Liver (tissue), 9 donors: ENCODE data around the gene CEMIP. TPM values are rescaled to one million over a fixed set of nuclear protein-coding genes. Genes with fewer than 3 reads are reported as not detected.

Experiments
- DNase-seq: peaks from one replicate; pipeline ENCODE4 v3.0.0-alpha.2; 2017; ENCODE audit warnings: low spot score
- H3K27ac ChIP-seq, 2 donors: one replicate each; pipeline ENCODE4 v1.7.0; 2013; ENCODE audit warnings: inconsistent platforms in 2 of 2, low read length in 2 of 2, control low read depth in 1 of 2, low read depth in 1 of 2, mild to moderate bottlenecking in 1 of 2
- H3K27me3 ChIP-seq, 4 donors: one replicate each; pipeline versions ENCODE4 v1.6.1 to v1.7.0; 2013; ENCODE audit warnings: low read length in 3 of 4, inconsistent platforms in 1 of 4, mild to moderate bottlenecking in 1 of 4, moderate library complexity in 1 of 4; ENCODE audit not compliant: control insufficient read depth in 4 of 4, insufficient read depth in 4 of 4
- H3K36me3 ChIP-seq, 4 donors: one replicate each; pipeline versions ENCODE4 v1.6.1 to v1.7.0; 2013; ENCODE audit warnings: low read length in 3 of 4, mild to moderate bottlenecking in 3 of 4, low read depth in 1 of 4, moderate library complexity in 1 of 4; ENCODE audit not compliant: control insufficient read depth in 4 of 4, insufficient read depth in 3 of 4
- H3K4me1 ChIP-seq, 4 donors: one replicate each; pipeline versions ENCODE4 v1.6.1 to v1.7.0; 2013; ENCODE audit warnings: low read length in 3 of 4, mild to moderate bottlenecking in 3 of 4, moderate library complexity in 1 of 4; ENCODE audit not compliant: control insufficient read depth in 4 of 4, insufficient read depth in 4 of 4
- H3K4me3 ChIP-seq, 3 donors: one replicate each; pipeline versions ENCODE4 v1.6.1 to v1.7.0; 2013; ENCODE audit warnings: low read length in 3 of 3, control low read depth in 1 of 3, low read depth in 1 of 3, mild to moderate bottlenecking in 1 of 3
- H3K9ac ChIP-seq, 2 donors: one replicate each; pipeline ENCODE4 v1.7.0; 2013; ENCODE audit warnings: low read length in 2 of 2, mild to moderate bottlenecking in 2 of 2, moderate library complexity in 2 of 2, control low read depth in 1 of 2, low read depth in 1 of 2
- H3K9me3 ChIP-seq, 4 donors: one replicate each; pipeline versions ENCODE4 v1.6.1 to v1.7.0; 2013; ENCODE audit warnings: low read length in 3 of 4; ENCODE audit not compliant: control insufficient read depth in 4 of 4
- ATF3 ChIP-seq: IDR thresholded peaks from 2 replicates; pipeline ENCODE4 v1.6.1; 2016; ENCODE audit warnings: antibody characterized with exemption
- EGR1 ChIP-seq, 2 donors: IDR thresholded peaks; 2 replicates each; pipeline ENCODE4 v1.6.1; 2016 to 2018; ENCODE audit warnings: antibody characterized with exemption in 2 of 2, low read depth in 2 of 2
- FOXA1 ChIP-seq: IDR thresholded peaks from 2 replicates; pipeline ENCODE4 v1.6.1; 2016; ENCODE audit warnings: antibody characterized with exemption
- FOXA2 ChIP-seq: IDR thresholded peaks from 2 replicates; pipeline ENCODE4 v1.6.1; 2016; ENCODE audit warnings: antibody characterized with exemption
- JUND ChIP-seq, 2 donors: IDR thresholded peaks; 2 replicates each; pipeline ENCODE4 v1.6.1; 2016; ENCODE audit warnings: antibody characterized with exemption in 2 of 2
- MAX ChIP-seq: IDR thresholded peaks from 2 replicates; pipeline ENCODE4 v1.6.1; 2016; ENCODE audit warnings: antibody characterized with exemption
- NR2F2 ChIP-seq: IDR thresholded peaks from 2 replicates; pipeline ENCODE4 v1.6.1; 2016; ENCODE audit warnings: antibody characterized with exemption
- RAD21 ChIP-seq, 2 donors: IDR thresholded peaks; 2 replicates each; pipeline ENCODE4 v1.6.1; 2016; ENCODE audit warnings: antibody characterized with exemption in 2 of 2, mild to moderate bottlenecking in 2 of 2
- RXRA ChIP-seq, 2 donors: IDR thresholded peaks; 2 replicates each; pipeline ENCODE4 v1.6.1; 2017 to 2018; ENCODE audit warnings: antibody characterized with exemption in 2 of 2, mild to moderate bottlenecking in 1 of 2
- SP1 ChIP-seq: IDR thresholded peaks from 2 replicates; pipeline ENCODE4 v1.6.1; 2018; ENCODE audit warnings: antibody characterized with exemption, mild to moderate bottlenecking
- TAF1 ChIP-seq: conservative IDR thresholded peaks from 2 replicates; pipeline ENCODE4 v1.6.1; 2016; ENCODE audit warnings: antibody characterized with exemption, mild to moderate bottlenecking
- YY1 ChIP-seq: IDR thresholded peaks from 2 replicates; pipeline ENCODE4 v1.6.1; 2016; ENCODE audit warnings: antibody characterized with exemption, mild to moderate bottlenecking
- ZBTB33 ChIP-seq: IDR thresholded peaks from 2 replicates; pipeline ENCODE4 v1.6.1; 2016; ENCODE audit warnings: antibody characterized with exemption
- WGBS: extraction: QIAGEN DNeasy Blood & Tissue Kit; methylation state at CpG from one replicate; pipeline ENCODE4 v1.1.7; 2013; 5-methylcytosine and 5-hydroxymethylcytosine counted together
- polyA plus RNA-seq, 2 donors: library from polyadenylated mRNA; stranded (reverse) in 1 of 2; unstranded in 1 of 2; fragments of 200-250 nt in 1 of 2; fragments of >200 nt in 1 of 2; fragmentation: Nextera tagmentation in 1 of 2; extraction: Ambion mirVana in 1 of 2; gene quantifications; one replicate each; pipeline versions ENCODE4 v1.2.1 to v1.2.3, GENCODE V29; 2013 to 2015
- total RNA-seq, 2 donors: library from RNA; depleted of rRNA; stranded (reverse); fragments of >200 nt; gene quantifications; one replicate each; pipeline ENCODE4 v1.2.3, GENCODE V29; 2014
- TF ChIP-seq, protein P1 (sequence below): fragments of 150-350 bp; IDR thresholded peaks from 2 replicates; pipeline ENCODE4 v1.5.1; 2017; ENCODE audit warnings: improper control_type of control experiment, low read depth, low read length; ENCODE audit not compliant: missing input control
- TF ChIP-seq, protein P2 (sequence below): IDR thresholded peaks from 2 replicates; pipeline ENCODE4 v1.6.1; 2016; ENCODE audit warnings: antibody characterized with exemption, mild to moderate bottlenecking
- donor health status: healthy.
- donor health status: healthy.
- donor health status: healthy.
- donor health status: healthy.
- donor health status: healthy.

The CEMIP gene
- total and polyA plus RNA-seq, 4 donors = under 0.01 to 0.89 (median 0.21) TPM

GRCh38 chr15:80831606-80832224 is 52.5 kb downstream of the CEMIP start:
- Histone ChIP-seq H3K27me3 (no peaks in the 10 kb centered on the region), H3K36me3 (no peaks in the 10 kb centered on the region), H3K9ac (no peak overlapping the region), H3K4me3 (no peak overlapping the region), H3K9me3 (no peaks in the 10 kb centered on the region), H3K4me1 (no peaks in the 10 kb centered on the region), H3K27ac (no peak overlapping the region)
- TF ChIP-seq TAF1 = no peak
- TF ChIP-seq ZBTB33 = no peak
- no peak for TF ChIP-seq RXRA (IDR thresholded peaks at IDR 0.05)
- TF ChIP-seq NR2F2 = no peak
- TF ChIP-seq, protein P1, sequence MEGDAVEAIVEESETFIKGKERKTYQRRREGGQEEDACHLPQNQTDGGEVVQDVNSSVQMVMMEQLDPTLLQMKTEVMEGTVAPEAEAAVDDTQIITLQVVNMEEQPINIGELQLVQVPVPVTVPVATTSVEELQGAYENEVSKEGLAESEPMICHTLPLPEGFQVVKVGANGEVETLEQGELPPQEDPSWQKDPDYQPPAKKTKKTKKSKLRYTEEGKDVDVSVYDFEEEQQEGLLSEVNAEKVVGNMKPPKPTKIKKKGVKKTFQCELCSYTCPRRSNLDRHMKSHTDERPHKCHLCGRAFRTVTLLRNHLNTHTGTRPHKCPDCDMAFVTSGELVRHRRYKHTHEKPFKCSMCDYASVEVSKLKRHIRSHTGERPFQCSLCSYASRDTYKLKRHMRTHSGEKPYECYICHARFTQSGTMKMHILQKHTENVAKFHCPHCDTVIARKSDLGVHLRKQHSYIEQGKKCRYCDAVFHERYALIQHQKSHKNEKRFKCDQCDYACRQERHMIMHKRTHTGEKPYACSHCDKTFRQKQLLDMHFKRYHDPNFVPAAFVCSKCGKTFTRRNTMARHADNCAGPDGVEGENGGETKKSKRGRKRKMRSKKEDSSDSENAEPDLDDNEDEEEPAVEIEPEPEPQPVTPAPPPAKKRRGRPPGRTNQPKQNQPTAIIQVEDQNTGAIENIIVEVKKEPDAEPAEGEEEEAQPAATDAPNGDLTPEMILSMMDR = no peak
- TF ChIP-seq MAX = no peak
- no peak for TF ChIP-seq RAD21 (IDR thresholded peaks at IDR 0.05)
- no peak for TF ChIP-seq FOXA2
- TF ChIP-seq ATF3 = no peak
- DNase-seq = no peak
- WGBS = 69% methylated on average over 7 of the region's 7 CpGs

DNA sequence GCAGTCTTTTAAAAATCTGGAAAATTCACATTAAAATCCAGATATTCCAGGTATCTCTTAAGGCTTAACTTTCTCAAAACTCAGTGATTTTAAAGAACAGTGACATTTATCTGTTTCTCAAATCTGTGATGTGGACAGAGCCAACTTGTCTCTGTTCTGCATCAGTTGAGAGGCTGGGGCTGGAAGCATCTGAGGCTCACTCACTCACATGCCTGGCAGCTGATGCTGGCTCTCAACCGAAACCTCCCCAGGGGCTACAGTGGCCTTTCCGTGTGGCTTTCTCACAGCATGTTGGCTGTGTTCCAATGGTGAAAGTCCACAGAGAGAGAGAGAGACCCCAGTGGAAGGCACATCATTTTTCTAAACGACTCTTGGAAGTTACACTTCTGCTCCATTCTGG is 53.5 kb downstream of the CEMIP start:
- no peaks in the 10 kb centered on the region for H3K4me1 ChIP-seq
- WGBS = 47% methylated on average over 3 of the region's 3 CpGs
- peaks cover 0 to 5% (median 0%) of the 10 kb centered on the region in 4 donors for H3K27me3 ChIP-seq
- H3K9me3 ChIP-seq = no peaks in the 10 kb centered on the region
- no peak for DNase-seq
- no peak overlapping the region for H3K27ac ChIP-seq
- TF ChIP-seq, protein P1 = no peak
- no peak for TF ChIP-seq RXRA (IDR thresholded peaks at IDR 0.05)
- no peak for TF ChIP-seq EGR1 (IDR thresholded peaks at IDR 0.05; ENCODE audit: low read depth in 2 of 2)
- no peak for TF ChIP-seq JUND (IDR thresholded peaks at IDR 0.05)
- no peak overlapping the region for H3K9ac ChIP-seq
- H3K36me3 ChIP-seq = no peaks in the 10 kb centered on the region
- H3K4me3 ChIP-seq = no peak overlapping the region

DNA sequence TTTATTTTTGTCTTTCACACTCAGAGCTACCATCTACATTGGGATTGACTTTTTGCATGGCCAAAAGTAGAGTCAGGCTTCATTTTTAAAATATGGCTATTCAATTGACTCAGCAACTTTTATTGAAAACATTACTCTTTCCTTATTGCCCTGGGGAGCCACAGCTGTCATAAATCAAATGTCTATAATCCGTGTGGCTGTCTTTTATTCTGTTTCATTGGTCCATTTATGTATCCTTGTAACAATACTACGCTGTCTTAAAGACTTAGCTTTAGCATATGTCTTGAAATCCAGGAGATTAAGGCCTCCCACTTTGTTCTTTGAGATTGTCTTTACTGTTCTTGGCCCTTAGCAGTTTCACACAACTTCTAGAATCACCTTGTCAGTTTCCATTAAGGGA is 55.2 kb downstream of the CEMIP start:
- 85% methylated on average over 2 of the region's 2 CpGs for WGBS
- DNase-seq = no peak
- no peaks in the 10 kb centered on the region for H3K9me3 ChIP-seq
- no peaks in the 10 kb centered on the region for H3K36me3 ChIP-seq
- H3K4me1 ChIP-seq = no peaks in the 10 kb centered on the region
- no peak overlapping the region for H3K27ac ChIP-seq
- H3K9ac ChIP-seq = no peak overlapping the region
- no peak overlapping the region for H3K4me3 ChIP-seq
- peaks cover 0 to 7% (median 0%) of the 10 kb centered on the region in 4 donors for H3K27me3 ChIP-seq
- no peak for TF ChIP-seq NR2F2
- TF ChIP-seq FOXA2 = no peak
- TF ChIP-seq JUND (IDR thresholded peaks at IDR 0.05) = no peak
- TF ChIP-seq YY1 = no peak
- TF ChIP-seq ZBTB33 = no peak
- TF ChIP-seq, protein P2, sequence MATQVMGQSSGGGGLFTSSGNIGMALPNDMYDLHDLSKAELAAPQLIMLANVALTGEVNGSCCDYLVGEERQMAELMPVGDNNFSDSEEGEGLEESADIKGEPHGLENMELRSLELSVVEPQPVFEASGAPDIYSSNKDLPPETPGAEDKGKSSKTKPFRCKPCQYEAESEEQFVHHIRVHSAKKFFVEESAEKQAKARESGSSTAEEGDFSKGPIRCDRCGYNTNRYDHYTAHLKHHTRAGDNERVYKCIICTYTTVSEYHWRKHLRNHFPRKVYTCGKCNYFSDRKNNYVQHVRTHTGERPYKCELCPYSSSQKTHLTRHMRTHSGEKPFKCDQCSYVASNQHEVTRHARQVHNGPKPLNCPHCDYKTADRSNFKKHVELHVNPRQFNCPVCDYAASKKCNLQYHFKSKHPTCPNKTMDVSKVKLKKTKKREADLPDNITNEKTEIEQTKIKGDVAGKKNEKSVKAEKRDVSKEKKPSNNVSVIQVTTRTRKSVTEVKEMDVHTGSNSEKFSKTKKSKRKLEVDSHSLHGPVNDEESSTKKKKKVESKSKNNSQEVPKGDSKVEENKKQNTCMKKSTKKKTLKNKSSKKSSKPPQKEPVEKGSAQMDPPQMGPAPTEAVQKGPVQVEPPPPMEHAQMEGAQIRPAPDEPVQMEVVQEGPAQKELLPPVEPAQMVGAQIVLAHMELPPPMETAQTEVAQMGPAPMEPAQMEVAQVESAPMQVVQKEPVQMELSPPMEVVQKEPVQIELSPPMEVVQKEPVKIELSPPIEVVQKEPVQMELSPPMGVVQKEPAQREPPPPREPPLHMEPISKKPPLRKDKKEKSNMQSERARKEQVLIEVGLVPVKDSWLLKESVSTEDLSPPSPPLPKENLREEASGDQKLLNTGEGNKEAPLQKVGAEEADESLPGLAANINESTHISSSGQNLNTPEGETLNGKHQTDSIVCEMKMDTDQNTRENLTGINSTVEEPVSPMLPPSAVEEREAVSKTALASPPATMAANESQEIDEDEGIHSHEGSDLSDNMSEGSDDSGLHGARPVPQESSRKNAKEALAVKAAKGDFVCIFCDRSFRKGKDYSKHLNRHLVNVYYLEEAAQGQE = no peak
- TF ChIP-seq FOXA1 = no peak
- TF ChIP-seq SP1 = no peak
